ENCODE data around the gene ADGRL4.
"Not testable (repeated sequence)": the region's sequence is repeated elsewhere in the genome, so short reads cannot be mapped to it uniquely, and the experiment has no call there.

DNA sequence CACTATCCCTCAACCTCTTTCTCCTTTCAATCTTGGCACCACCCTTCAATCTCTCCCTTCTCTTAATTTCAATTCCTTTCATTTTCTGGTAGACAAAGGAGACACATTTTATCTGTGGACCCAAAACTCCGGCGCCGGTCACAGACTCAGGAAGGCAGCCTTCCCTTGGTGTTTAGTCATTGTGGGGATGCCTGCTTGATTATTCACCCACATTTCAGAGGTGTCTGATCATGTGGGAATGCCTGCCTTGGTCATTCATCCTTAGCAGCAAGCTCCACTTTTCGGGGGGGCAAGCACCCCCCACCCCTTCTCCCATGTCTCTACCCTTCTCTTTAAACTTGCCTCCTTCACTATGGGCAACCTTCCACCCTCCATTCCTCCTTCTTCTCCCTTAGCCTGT, 133.7 kb downstream of the ADGRL4 start:
- not testable (repeated sequence) for TF ChIP-seq EZH2phosphoT487, EZH2 (IDR thresholded peaks at IDR 0.05)
- TF ChIP-seq, protein P1, sequence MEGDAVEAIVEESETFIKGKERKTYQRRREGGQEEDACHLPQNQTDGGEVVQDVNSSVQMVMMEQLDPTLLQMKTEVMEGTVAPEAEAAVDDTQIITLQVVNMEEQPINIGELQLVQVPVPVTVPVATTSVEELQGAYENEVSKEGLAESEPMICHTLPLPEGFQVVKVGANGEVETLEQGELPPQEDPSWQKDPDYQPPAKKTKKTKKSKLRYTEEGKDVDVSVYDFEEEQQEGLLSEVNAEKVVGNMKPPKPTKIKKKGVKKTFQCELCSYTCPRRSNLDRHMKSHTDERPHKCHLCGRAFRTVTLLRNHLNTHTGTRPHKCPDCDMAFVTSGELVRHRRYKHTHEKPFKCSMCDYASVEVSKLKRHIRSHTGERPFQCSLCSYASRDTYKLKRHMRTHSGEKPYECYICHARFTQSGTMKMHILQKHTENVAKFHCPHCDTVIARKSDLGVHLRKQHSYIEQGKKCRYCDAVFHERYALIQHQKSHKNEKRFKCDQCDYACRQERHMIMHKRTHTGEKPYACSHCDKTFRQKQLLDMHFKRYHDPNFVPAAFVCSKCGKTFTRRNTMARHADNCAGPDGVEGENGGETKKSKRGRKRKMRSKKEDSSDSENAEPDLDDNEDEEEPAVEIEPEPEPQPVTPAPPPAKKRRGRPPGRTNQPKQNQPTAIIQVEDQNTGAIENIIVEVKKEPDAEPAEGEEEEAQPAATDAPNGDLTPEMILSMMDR (IDR thresholded peaks at IDR 0.05), result not testable (repeated sequence)

Data from neural progenitor cell (in vitro differentiated cells).